ENCODE results near the gene DIAPH3. TPM values are rescaled to one million over a fixed set of nuclear protein-coding genes. Genes with fewer than 3 reads are reported as not detected.
"Not testable (repeated sequence)": the region's sequence is repeated elsewhere in the genome, so short reads cannot be mapped to it uniquely, and the experiment has no call there.

Gene DIAPH3, protein sequence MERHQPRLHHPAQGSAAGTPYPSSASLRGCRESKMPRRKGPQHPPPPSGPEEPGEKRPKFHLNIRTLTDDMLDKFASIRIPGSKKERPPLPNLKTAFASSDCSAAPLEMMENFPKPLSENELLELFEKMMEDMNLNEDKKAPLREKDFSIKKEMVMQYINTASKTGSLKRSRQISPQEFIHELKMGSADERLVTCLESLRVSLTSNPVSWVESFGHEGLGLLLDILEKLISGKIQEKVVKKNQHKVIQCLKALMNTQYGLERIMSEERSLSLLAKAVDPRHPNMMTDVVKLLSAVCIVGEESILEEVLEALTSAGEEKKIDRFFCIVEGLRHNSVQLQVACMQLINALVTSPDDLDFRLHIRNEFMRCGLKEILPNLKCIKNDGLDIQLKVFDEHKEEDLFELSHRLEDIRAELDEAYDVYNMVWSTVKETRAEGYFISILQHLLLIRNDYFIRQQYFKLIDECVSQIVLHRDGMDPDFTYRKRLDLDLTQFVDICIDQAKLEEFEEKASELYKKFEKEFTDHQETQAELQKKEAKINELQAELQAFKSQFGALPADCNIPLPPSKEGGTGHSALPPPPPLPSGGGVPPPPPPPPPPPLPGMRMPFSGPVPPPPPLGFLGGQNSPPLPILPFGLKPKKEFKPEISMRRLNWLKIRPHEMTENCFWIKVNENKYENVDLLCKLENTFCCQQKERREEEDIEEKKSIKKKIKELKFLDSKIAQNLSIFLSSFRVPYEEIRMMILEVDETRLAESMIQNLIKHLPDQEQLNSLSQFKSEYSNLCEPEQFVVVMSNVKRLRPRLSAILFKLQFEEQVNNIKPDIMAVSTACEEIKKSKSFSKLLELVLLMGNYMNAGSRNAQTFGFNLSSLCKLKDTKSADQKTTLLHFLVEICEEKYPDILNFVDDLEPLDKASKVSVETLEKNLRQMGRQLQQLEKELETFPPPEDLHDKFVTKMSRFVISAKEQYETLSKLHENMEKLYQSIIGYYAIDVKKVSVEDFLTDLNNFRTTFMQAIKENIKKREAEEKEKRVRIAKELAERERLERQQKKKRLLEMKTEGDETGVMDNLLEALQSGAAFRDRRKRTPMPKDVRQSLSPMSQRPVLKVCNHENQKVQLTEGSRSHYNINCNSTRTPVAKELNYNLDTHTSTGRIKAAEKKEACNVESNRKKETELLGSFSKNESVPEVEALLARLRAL
- total RNA-seq (10 to 100 TPM in 1 of 5 experiments, under 1 TPM in 1, not detected in 3; 0.37 to 17.5 TPM), polyA plus RNA-seq (not detected), total RNA-seq (not detected)

GRCh38 chr13:60163478-60164233, at the start of gene DIAPH3:
Gene DIAPH3 (minus strand): TSS chr13:60163928. CDS start chr13:60163766, 162 bp downstream.
- DNase-seq (peak; percentile 84 to 93 (median 90)), ATAC-seq (peak; percentile 100)
- intact Hi-C loops (cut with micrococcal nuclease) = loop anchor here (1.0 to 10.0 kb wide), 7 partner anchors 71 to 772 kb away; no protein-coding TSS in a partner anchor
- H3K27ac Mint-ChIP-seq = peak within 1 kb of the TSS; percentile 84 to 96 (median 95)
- ChIA-PET CTCF (no interaction called here), POLR2A (no interaction called here)
- H3K4me3 Mint-ChIP-seq = peak within 1 kb of the TSS; percentile 92 to 98 (median 96)
- peaks cover 0 to 16% (median 5%) of the 10 kb centered on the region in 5 donors for H3K27me3 Mint-ChIP-seq
- H3K4me3 ChIP-seq (ENCODE audit: low read length) = peak within 1 kb of the TSS; percentile 92
- no peaks in the 10 kb centered on the region for H3K4me1 ChIP-seq (ENCODE audit: control insufficient read depth in 2 of 2, insufficient read depth in 2 of 2, low read length in 2 of 2)
- peak within 1 kb of the TSS; percentile 78 for H3K27ac ChIP-seq (ENCODE audit: low read depth, low read length)
- peaks cover 0 to 4% (median 0%) of the 10 kb centered on the region in 11 donors for H3K9me3 Mint-ChIP-seq
- H3K36me3 ChIP-seq (ENCODE audit: control insufficient read depth in 2 of 3, insufficient read depth in 3 of 3, low read length in 3 of 3) = peaks cover 0 to 4% (median 0%) of the 10 kb centered on the region in 3 experiments
- H3K27me3 ChIP-seq (ENCODE audit: control insufficient read depth in 2 of 2, insufficient read depth in 2 of 2, low read length in 2 of 2) = no peaks in the 10 kb centered on the region
- H3K9me3 ChIP-seq (ENCODE audit: control insufficient read depth in 2 of 3, low read length in 3 of 3) = no peaks in the 10 kb centered on the region
- peaks cover 17 to 36% (median 29%) of the 10 kb centered on the region in 7 donors for H3K4me1 Mint-ChIP-seq
- H3K36me3 Mint-ChIP-seq = peaks cover 0 to 14% (median 0%) of the 10 kb centered on the region in 5 donors

DNA sequence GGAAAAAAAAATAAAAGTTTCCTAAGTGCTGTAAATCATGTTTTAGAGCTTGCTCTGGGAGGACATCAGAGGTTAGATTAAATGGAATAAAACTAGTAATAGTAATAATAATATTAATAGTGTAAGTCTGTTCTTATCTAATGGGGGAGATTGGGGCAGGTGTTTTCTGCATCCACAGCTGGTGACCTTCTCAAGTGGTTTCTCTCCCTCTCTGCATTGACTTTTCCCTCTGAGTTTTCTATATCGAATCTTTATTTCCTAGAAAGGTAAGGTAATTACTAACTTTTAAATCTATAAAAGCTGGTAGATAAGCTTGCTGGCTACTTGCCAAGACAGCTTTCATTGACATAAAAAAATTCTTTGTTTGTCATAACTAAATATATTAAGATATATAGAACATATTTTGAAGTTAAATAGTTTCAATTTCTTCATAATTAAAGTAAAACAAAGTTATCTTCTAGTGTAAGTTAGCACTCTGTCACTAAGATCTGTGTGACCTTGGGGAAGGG, 49.6 kb upstream of the DIAPH3 start:
- POLR2A ChIA-PET = no interaction called here
- H3K4me1 ChIP-seq (ENCODE audit: control insufficient read depth in 2 of 2, insufficient read depth in 2 of 2, low read length in 2 of 2) = no peaks in the 10 kb centered on the region
- H3K9me3 ChIP-seq (ENCODE audit: control insufficient read depth in 2 of 3, low read length in 3 of 3) = no peaks in the 10 kb centered on the region
- H3K4me3 ChIP-seq (ENCODE audit: low read length) = no peak overlapping the region
- DNase-seq = no peak
- H3K27me3 Mint-ChIP-seq = peaks cover 6 to 35% (median 18%) of the 10 kb centered on the region in 5 donors
- ATAC-seq = no peak
- peaks cover 0 to 2% (median 0%) of the 10 kb centered on the region in 11 donors for H3K9me3 Mint-ChIP-seq
- H3K4me3 Mint-ChIP-seq = no peak overlapping the region
- no peaks in the 10 kb centered on the region for H3K4me1 Mint-ChIP-seq
- no peak overlapping the region for H3K27ac Mint-ChIP-seq
- CTCF ChIA-PET = no interaction called here
- no peaks in the 10 kb centered on the region for H3K36me3 ChIP-seq (ENCODE audit: control insufficient read depth in 2 of 3, insufficient read depth in 3 of 3, low read length in 3 of 3)
- H3K27me3 ChIP-seq (ENCODE audit: control insufficient read depth in 2 of 2, insufficient read depth in 2 of 2, low read length in 2 of 2) = no peaks in the 10 kb centered on the region
- intact Hi-C loops (cut with micrococcal nuclease) = no loop called here
- H3K36me3 Mint-ChIP-seq = no peaks in the 10 kb centered on the region
- no peak overlapping the region for H3K27ac ChIP-seq (ENCODE audit: low read depth, low read length)

DNA sequence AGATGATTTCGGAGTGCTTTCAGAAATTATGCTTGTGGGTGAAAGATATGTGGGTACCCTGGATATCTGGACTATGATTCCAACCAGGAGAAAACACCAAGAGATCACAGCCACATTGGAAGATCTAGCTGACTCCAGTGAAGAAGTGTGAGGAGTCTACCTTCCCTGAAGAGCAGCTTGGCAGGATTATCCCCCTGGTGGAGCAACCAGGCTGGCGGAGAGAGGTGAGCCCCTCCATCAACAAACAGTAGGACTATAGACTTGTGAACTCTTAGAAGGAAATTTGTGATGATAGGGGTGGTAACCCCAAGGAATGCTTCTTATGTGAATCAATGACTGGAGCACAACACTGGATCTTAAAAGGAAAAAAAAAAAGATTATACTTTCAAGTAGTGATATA, 47.8 kb upstream of the DIAPH3 start:
- no peaks in the 10 kb centered on the region for H3K4me1 Mint-ChIP-seq
- peaks cover 6 to 42% (median 20%) of the 10 kb centered on the region in 5 donors for H3K27me3 Mint-ChIP-seq
- POLR2A ChIA-PET = no interaction called here

DNA sequence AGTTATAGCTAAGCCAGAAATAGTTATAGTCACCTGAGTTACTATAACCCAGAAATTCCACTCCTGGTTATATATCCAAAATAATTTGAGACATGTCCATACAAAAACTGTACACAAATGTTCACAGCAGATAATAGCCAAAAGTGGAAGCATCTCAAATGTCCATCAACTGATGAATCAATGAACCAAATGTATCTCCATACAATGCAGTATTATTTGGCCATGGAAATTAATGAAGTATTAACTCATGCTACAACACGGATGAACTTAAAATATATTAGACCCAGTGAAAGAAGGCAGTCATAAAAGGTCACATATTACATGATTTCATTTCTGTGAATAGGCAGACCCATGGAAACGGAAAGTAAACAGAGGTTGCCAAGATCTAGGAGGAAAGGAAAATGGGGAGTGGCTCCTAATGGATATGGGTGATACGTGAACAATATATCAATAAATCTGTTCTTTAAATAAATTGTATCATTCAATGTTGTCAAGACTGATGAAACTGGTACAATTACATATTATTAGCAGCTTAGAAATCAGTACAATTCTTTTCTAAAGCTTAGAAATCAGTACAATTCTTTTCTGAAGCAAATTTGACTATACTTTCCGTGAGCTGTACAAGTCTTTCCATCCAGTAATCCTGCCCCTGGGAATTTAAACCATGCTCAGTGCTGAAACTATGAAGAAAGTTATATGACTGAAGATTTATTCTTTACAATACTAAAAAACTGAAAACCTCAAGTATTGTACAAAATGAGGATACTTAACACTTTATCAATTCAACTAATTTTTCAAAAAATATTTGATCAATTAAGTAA, 47.0 kb upstream of the DIAPH3 start:
- H3K36me3 ChIP-seq (ENCODE audit: control insufficient read depth in 2 of 3, insufficient read depth in 3 of 3, low read length in 3 of 3) = no peaks in the 10 kb centered on the region
- no peak overlapping the region for H3K27ac ChIP-seq (ENCODE audit: low read depth, low read length)
- H3K9me3 Mint-ChIP-seq = peaks cover 0 to 2% (median 0%) of the 10 kb centered on the region in 11 donors
- intact Hi-C loops (cut with micrococcal nuclease) = no loop called here
- H3K4me3 Mint-ChIP-seq = no peak overlapping the region
- H3K27ac Mint-ChIP-seq = no peak overlapping the region
- ChIA-PET CTCF (no interaction called here), POLR2A (no interaction called here)
- H3K27me3 ChIP-seq (ENCODE audit: control insufficient read depth in 2 of 2, insufficient read depth in 2 of 2, low read length in 2 of 2) = no peaks in the 10 kb centered on the region
- DNase-seq (no peak), ATAC-seq (no peak)
- no peaks in the 10 kb centered on the region for H3K4me1 ChIP-seq (ENCODE audit: control insufficient read depth in 2 of 2, insufficient read depth in 2 of 2, low read length in 2 of 2)
- no peak overlapping the region for H3K4me3 ChIP-seq (ENCODE audit: low read length)
- no peaks in the 10 kb centered on the region for H3K9me3 ChIP-seq (ENCODE audit: control insufficient read depth in 2 of 3, low read length in 3 of 3)
- H3K4me1 Mint-ChIP-seq = no peaks in the 10 kb centered on the region
- no peaks in the 10 kb centered on the region for H3K36me3 Mint-ChIP-seq
- peaks cover 6 to 42% (median 28%) of the 10 kb centered on the region in 5 donors for H3K27me3 Mint-ChIP-seq

More for the DNA sequence above, 47.8 kb upstream of the DIAPH3 start:
- Histone ChIP-seq H3K36me3 (ENCODE audit: control insufficient read depth in 2 of 3, insufficient read depth in 3 of 3, low read length in 3 of 3) (no peaks in the 10 kb centered on the region), H3K27ac (ENCODE audit: low read depth, low read length) (no peak overlapping the region), H3K4me1 (ENCODE audit: control insufficient read depth in 2 of 2, insufficient read depth in 2 of 2, low read length in 2 of 2) (no peaks in the 10 kb centered on the region), H3K4me3 (ENCODE audit: low read length) (no peak overlapping the region), H3K9me3 (ENCODE audit: control insufficient read depth in 2 of 3, low read length in 3 of 3) (no peaks in the 10 kb centered on the region), H3K27me3 (ENCODE audit: control insufficient read depth in 2 of 2, insufficient read depth in 2 of 2, low read length in 2 of 2) (no peaks in the 10 kb centered on the region)
- ATAC-seq = no peak
- no peak for DNase-seq
- H3K9me3 Mint-ChIP-seq = peaks cover 0 to 2% (median 0%) of the 10 kb centered on the region in 11 donors
- CTCF ChIA-PET = no interaction called here
- intact Hi-C loops (cut with micrococcal nuclease) = no loop called here
- H3K27ac Mint-ChIP-seq = no peak overlapping the region
- no peak overlapping the region for H3K4me3 Mint-ChIP-seq
- no peaks in the 10 kb centered on the region for H3K36me3 Mint-ChIP-seq

- H3K27ac Mint-ChIP-seq = not testable (repeated sequence)
These were observed 41.8 kb upstream of the DIAPH3 start for GRCh38 chr13:60205499-60205898.

More at GRCh38 chr13:60205499-60205898, 41.8 kb upstream of the DIAPH3 start:
- H3K4me3 Mint-ChIP-seq; H3K27me3 ChIP-seq (ENCODE audit: control insufficient read depth in 2 of 2, insufficient read depth in 2 of 2, low read length in 2 of 2); ATAC-seq; H3K9me3 ChIP-seq (ENCODE audit: control insufficient read depth in 2 of 3, low read length in 3 of 3); intact Hi-C loops (cut with micrococcal nuclease); POLR2A ChIA-PET; H3K4me1 Mint-ChIP-seq; H3K36me3 Mint-ChIP-seq; CTCF ChIA-PET; H3K9me3 Mint-ChIP-seq; H3K27ac ChIP-seq (ENCODE audit: low read depth, low read length); H3K36me3 ChIP-seq (ENCODE audit: control insufficient read depth in 2 of 3, insufficient read depth in 3 of 3, low read length in 3 of 3); H3K4me3 ChIP-seq (ENCODE audit: low read length); H3K4me1 ChIP-seq (ENCODE audit: control insufficient read depth in 2 of 2, insufficient read depth in 2 of 2, low read length in 2 of 2); DNase-seq: not testable (repeated sequence)
- peaks cover 0 to 40% (median 30%) of the 10 kb centered on the region in 5 donors for H3K27me3 Mint-ChIP-seq
